Measurements from ENCODE around the gene OARD1.

Gene OARD1

GRCh38 chr6:41039060-41039998 is 32.8 kb downstream of the OARD1 start, which contains the start of gene UNC5CL:
TSS of gene UNC5CL (minus strand) at chr6:41039221. CDS start at chr6:41035074, 4,147 bp downstream.
- no peak within 1 kb of the TSS for H3K27ac ChIP-seq
- TF ChIP-seq CTCF (conservative IDR thresholded peaks at IDR 0.05) = peak; percentile 86

DNA sequence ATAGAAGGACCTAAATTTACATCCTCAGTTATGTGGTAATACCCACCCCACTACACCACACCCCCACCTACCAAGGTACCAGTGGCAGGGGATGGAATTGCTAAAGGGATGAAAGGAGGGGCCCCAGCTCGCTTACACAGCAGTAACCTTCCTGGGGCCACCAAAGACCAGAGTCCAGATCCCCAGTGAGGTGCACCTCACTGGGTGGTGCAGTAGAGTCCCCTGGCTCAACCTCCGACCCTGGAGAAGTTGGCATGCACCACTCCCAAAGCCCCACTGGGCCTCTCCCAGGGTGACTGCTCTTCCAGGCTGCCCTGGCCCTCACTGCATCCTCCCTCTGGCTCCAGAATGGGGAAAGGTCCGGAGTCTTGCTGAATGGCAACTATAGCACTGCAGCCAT is 34.0 kb downstream of the OARD1 start:
- no peak overlapping the region for H3K27ac ChIP-seq
- TF ChIP-seq CTCF (conservative IDR thresholded peaks at IDR 0.05) = no peak

DNA sequence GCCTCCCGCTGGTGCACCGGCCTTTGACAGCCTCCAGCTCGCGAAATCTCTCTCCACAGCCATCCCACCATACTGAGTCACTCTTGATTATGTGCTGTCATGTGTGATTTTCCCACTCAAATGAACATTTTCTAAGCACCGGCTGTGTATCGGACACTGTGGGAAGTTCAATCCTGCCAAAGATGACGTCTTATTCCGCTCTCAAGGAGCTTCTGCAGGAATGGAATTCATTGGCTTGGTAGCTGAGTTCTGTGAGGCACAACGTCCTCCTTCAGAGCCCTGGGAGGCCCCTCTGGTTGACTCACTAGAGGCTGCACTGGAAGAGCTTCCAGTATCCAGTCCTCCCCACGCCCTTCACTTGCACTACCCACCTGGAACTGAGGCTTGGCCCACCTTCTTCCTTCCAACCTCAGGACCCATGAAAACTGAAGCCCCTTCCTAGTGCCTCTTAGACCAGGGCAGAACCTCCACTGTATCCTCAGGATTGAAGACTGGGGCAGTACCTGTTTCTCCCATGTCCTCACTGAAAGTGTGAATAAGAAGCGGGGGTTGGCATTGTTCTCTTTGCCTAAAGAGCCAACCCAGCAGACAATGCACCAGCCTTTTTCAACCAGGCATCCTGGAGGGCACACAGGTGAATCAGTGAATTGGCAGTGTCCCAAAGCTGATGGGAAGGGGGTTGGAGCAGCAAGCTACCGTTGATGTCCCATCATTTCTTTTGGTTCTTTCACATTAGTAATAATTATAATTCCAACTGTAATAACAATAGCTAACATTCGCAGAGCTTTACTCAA is 34.9 kb downstream of the OARD1 start:
- TF ChIP-seq CTCF (conservative IDR thresholded peaks at IDR 0.05) = no peak

DNA sequence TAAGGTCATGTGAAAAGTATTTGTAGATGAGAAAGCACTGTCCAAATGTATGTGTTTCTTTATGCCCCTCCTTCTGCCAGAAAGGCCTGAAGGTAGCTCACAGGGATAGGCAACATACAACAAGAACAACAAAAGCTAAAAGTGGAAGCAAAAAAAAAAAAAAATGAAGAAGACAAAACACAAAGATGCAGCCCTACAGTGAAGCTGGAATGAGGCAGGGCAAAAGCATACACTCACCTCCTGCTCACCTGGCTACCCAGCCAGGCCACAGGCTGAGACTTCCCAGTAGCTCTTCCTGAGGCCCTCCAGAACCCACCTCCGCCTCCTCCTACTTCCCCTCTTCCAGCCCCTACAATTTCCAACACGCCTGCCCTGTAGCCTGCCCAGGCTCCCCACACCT is 35.6 kb downstream of the OARD1 start:
- no peak overlapping the region for H3K27ac ChIP-seq
- TF ChIP-seq CTCF (conservative IDR thresholded peaks at IDR 0.05) = no peak

More for the DNA sequence above, 34.9 kb downstream of the OARD1 start:
- H3K27ac ChIP-seq = no peak overlapping the region

GRCh38 chr6:41036186-41036585 is 36.0 kb downstream of the OARD1 start:
- no peak overlapping the region for H3K27ac ChIP-seq
- TF ChIP-seq CTCF (conservative IDR thresholded peaks at IDR 0.05) = no peak

- TF ChIP-seq CTCF (conservative IDR thresholded peaks at IDR 0.05) = no peak
- no peak overlapping the region for H3K27ac ChIP-seq
These were observed 38.4 kb downstream of the OARD1 start for GRCh38 chr6:41033776-41034175.

DNA sequence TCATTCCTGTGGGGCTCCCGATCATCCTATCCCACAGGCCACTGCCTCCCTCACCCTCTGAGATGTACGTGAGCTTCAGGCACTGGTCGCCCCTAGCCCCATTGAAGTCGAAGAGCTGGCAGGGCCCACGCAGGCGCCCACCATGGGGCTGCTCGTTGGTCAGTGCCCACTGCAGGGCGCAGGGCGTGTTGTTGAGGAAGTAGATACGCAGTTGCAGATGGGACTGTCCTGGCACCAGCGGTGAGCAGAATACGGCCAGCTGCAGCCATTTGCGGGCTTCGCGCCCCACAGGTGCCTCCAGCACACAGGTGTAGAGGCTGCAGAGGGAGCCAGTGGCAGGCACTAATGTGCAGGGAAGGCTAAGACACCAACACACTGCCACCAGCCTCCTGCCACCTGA is 39.3 kb downstream of the OARD1 start:
- H3K27ac ChIP-seq = no peak overlapping the region
- TF ChIP-seq CTCF (conservative IDR thresholded peaks at IDR 0.05) = no peak

Data from VCaP (cell line).